ENCODE measurements around the gene RBM20.

The RBM20 gene

GRCh38 chr10:110845192-110845755, 201.1 kb downstream of the RBM20 start:
- Histone ChIP-seq H3K4me3 (ENCODE audit: low read depth, low read length) (no peak overlapping the region), H3K27ac (no peak overlapping the region), H3K27me3 (ENCODE audit: insufficient read depth, low read depth, severe bottlenecking) (no peaks in the 10 kb centered on the region), H3K36me3 (no peaks in the 10 kb centered on the region), H3K9me3 (ENCODE audit: severe bottlenecking) (no peaks in the 10 kb centered on the region)
- DNase-seq: no peak
- TF ChIP-seq CTCF (IDR thresholded peaks at IDR 0.05; ENCODE audit: low read depth, low read length): no peak

GRCh38 chr10:110845756-110846620, 201.9 kb downstream of the RBM20 start:
- Histone ChIP-seq H3K9me3 (ENCODE audit: severe bottlenecking) (no peaks in the 10 kb centered on the region), H3K4me3 (ENCODE audit: low read depth, low read length) (no peak overlapping the region), H3K27me3 (ENCODE audit: insufficient read depth, low read depth, severe bottlenecking) (no peaks in the 10 kb centered on the region), H3K27ac (no peak overlapping the region), H3K36me3 (no peaks in the 10 kb centered on the region)
- DNase-seq: no peak
- no peak for TF ChIP-seq CTCF (IDR thresholded peaks at IDR 0.05; ENCODE audit: low read depth, low read length)

- no peak for TF ChIP-seq CTCF (IDR thresholded peaks at IDR 0.05; ENCODE audit: low read depth, low read length)
- H3K27ac ChIP-seq: no peak overlapping the region
- H3K36me3 ChIP-seq: no peaks in the 10 kb centered on the region
- H3K4me3 ChIP-seq (ENCODE audit: low read depth, low read length): no peak overlapping the region
- no peak for DNase-seq
- no peaks in the 10 kb centered on the region for H3K9me3 ChIP-seq (ENCODE audit: severe bottlenecking)
- H3K27me3 ChIP-seq (ENCODE audit: insufficient read depth, low read depth, severe bottlenecking): no peaks in the 10 kb centered on the region
Observed at GRCh38 chr10:110847374-110847773, 203.2 kb downstream of the RBM20 start.

GRCh38 chr10:110848106-110848505, 204.0 kb downstream of the RBM20 start:
- Histone ChIP-seq H3K4me3 (ENCODE audit: low read depth, low read length) (no peak overlapping the region), H3K27me3 (ENCODE audit: insufficient read depth, low read depth, severe bottlenecking) (no peaks in the 10 kb centered on the region), H3K27ac (no peak overlapping the region)

GRCh38 chr10:110850099-110850498, 206.0 kb downstream of the RBM20 start:
- Histone ChIP-seq H3K36me3 (no peaks in the 10 kb centered on the region), H3K27me3 (ENCODE audit: insufficient read depth, low read depth, severe bottlenecking) (no peaks in the 10 kb centered on the region), H3K4me3 (ENCODE audit: low read depth, low read length) (no peak overlapping the region), H3K9me3 (ENCODE audit: severe bottlenecking) (no peaks in the 10 kb centered on the region), H3K27ac (no peak overlapping the region)
- DNase-seq: no peak
- no peak for TF ChIP-seq CTCF (IDR thresholded peaks at IDR 0.05; ENCODE audit: low read depth, low read length)

More at GRCh38 chr10:110848106-110848505, 204.0 kb downstream of the RBM20 start:
- no peaks in the 10 kb centered on the region for H3K9me3 ChIP-seq (ENCODE audit: severe bottlenecking)
- no peaks in the 10 kb centered on the region for H3K36me3 ChIP-seq
- no peak for DNase-seq
- no peak for TF ChIP-seq CTCF (IDR thresholded peaks at IDR 0.05; ENCODE audit: low read depth, low read length)

All from WERI-Rb-1 (cell line).